ENCODE data around the gene VWA8. TPM values are rescaled to one million over a fixed set of nuclear protein-coding genes. Genes with fewer than 3 reads are reported as not detected.

VWA8 gene
- total RNA-seq, 1 experiment from 2014 or later, result 22.6 TPM

GRCh38 chr13:41562083-41562482 lies 398.8 kb downstream of the VWA8 start:
- TF ChIP-seq EGR1 (IDR thresholded peaks at IDR 0.05; ENCODE audit: low read depth) (no peak), POLR2AphosphoS5 (IDR thresholded peaks at IDR 0.05; ENCODE audit: low read depth, low read length) (no peak), JUND (IDR thresholded peaks at IDR 0.05) (no peak), SP1 (IDR thresholded peaks at IDR 0.05; ENCODE audit: low read depth) (no peak), SIN3A (IDR thresholded peaks at IDR 0.05; ENCODE audit: low read depth) (no peak), FOSL1 (IDR thresholded peaks at IDR 0.05; ENCODE audit: low read depth) (no peak), MAX (IDR thresholded peaks at IDR 0.05) (no peak), EZH2phosphoT487 (IDR thresholded peaks at IDR 0.05; ENCODE audit: borderline replicate concordance) (no peak)
- TF ChIP-seq, protein P1, sequence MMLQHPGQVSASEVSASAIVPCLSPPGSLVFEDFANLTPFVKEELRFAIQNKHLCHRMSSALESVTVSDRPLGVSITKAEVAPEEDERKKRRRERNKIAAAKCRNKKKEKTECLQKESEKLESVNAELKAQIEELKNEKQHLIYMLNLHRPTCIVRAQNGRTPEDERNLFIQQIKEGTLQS (IDR thresholded peaks at IDR 0.05), result no peak
- TF ChIP-seq, protein P2, sequence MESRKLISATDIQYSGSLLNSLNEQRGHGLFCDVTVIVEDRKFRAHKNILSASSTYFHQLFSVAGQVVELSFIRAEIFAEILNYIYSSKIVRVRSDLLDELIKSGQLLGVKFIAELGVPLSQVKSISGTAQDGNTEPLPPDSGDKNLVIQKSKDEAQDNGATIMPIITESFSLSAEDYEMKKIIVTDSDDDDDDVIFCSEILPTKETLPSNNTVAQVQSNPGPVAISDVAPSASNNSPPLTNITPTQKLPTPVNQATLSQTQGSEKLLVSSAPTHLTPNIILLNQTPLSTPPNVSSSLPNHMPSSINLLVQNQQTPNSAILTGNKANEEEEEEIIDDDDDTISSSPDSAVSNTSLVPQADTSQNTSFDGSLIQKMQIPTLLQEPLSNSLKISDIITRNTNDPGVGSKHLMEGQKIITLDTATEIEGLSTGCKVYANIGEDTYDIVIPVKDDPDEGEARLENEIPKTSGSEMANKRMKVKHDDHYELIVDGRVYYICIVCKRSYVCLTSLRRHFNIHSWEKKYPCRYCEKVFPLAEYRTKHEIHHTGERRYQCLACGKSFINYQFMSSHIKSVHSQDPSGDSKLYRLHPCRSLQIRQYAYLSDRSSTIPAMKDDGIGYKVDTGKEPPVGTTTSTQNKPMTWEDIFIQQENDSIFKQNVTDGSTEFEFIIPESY (IDR thresholded peaks at IDR 0.05; ENCODE audit: extremely low read depth, insufficient replicate concordance, low read length), result no peak
- Histone ChIP-seq H3K4me1 (ENCODE audit: control insufficient read depth in 1 of 2, insufficient read depth in 2 of 2, low read length in 2 of 2) (peaks cover 3 to 16% of the 10 kb centered on the region in 2 experiments; a peak in 2 of 4 replicates), H4K20me1 (ENCODE audit: insufficient read depth) (no peaks in the 10 kb centered on the region), H3K27me3 (ENCODE audit: insufficient read depth, low read length) (no peaks in the 10 kb centered on the region), H2AFZ (ENCODE audit: low read depth, low read length, poor library complexity, severe bottlenecking) (no peak overlapping the region), H3K4me3 (replicated peaks in 1 of 2; ENCODE audit: low read depth in 1 of 2, low read length in 2 of 2) (no peak overlapping the region), H3K27ac (ENCODE audit: low read depth, low read length) (no peak overlapping the region), H3K9ac (ENCODE audit: low read length) (no peak overlapping the region), H3K9me3 (ENCODE audit: control insufficient read depth in 1 of 2, insufficient read depth in 1 of 2, low read depth in 1 of 2, low read length in 2 of 2) (no peaks in the 10 kb centered on the region), H3K36me3 (ENCODE audit: control insufficient read depth in 1 of 2, insufficient read depth in 2 of 2, low read length in 2 of 2) (no peaks in the 10 kb centered on the region), H3K79me2 (ENCODE audit: insufficient read depth, low read length) (no peaks in the 10 kb centered on the region), H3K9me2 (ENCODE audit: insufficient read depth) (no peaks in the 10 kb centered on the region), H3K4me2 (ENCODE audit: low read length) (no peak overlapping the region)
- POLR2A ChIA-PET, result no interaction called here
- no TSS peak for BruUV-seq (replicated peaks)
- CTCF ChIA-PET, result no interaction called here
- DNase-seq (ENCODE audit: low read depth, low spot score) (no peak), ATAC-seq (no peak)
- RAD21 ChIA-PET (ENCODE audit: low non-redundant PET in 1 of 2, low total read pairs in 2 of 2, uncharacterized antibody in 2 of 2, unreplicated experiment in 2 of 2), result no interaction called here
- intact Hi-C loops (cut with micrococcal nuclease), result no loop called here

Measured in HCT116 (cell line).